H1 (cell line): Measurements from ENCODE around the gene DPF3. TPM values are rescaled to one million over a fixed set of nuclear protein-coding genes. Genes with fewer than 3 reads are reported as not detected.

Experiments used
- ATF3 ChIP-seq: IDR thresholded peaks from 2 replicates; pipeline ENCODE4 v1.6.1; 2011; ENCODE audit warnings: low read depth, mild to moderate bottlenecking, low read length; ENCODE audit not compliant: insufficient read depth
- CEBPB ChIP-seq: IDR thresholded peaks from 2 replicates; pipeline ENCODE4 v1.6.1; 2012; ENCODE audit warnings: low read depth, low read length
- CHD2 ChIP-seq: IDR thresholded peaks from 2 replicates; pipeline ENCODE4 v1.6.1; 2012; ENCODE audit warnings: low read length, improper control_type of control experiment
- CREB1 ChIP-seq: IDR thresholded peaks from 2 replicates; pipeline ENCODE4 v1.6.1; 2012; ENCODE audit warnings: inconsistent platforms
- CTBP2 ChIP-seq: IDR thresholded peaks from 2 replicates; pipeline ENCODE4 v1.7.0; 2011; ENCODE audit warnings: borderline replicate concordance, mild to moderate bottlenecking, moderate library complexity, mixed read lengths, low read length; ENCODE audit not compliant: insufficient read depth, insufficient read length
- CTCF ChIP-seq, 3 experiments: IDR thresholded peaks; 1 replicate in 2 of 3; 2 replicates in 1 of 3; pipeline versions ENCODE4 v1.5.1 to v1.6.1; 2011; ENCODE audit warnings: low read length in 3 of 3, mild to moderate bottlenecking in 3 of 3, inconsistent platforms in 2 of 3, low read depth in 1 of 3, moderate library complexity in 1 of 3; ENCODE audit not compliant: insufficient read depth in 1 of 3; ENCODE audit errors: control extremely low read depth in 1 of 3
- HDAC6 ChIP-seq: IDR thresholded peaks from one replicate; pipeline ENCODE4 v1.7.1; 2012; ENCODE audit warnings: low read depth, mild to moderate bottlenecking, inconsistent platforms, low read length, moderate library complexity
- NANOG ChIP-seq: IDR thresholded peaks from 2 replicates; pipeline ENCODE4 v1.6.1; 2011; ENCODE audit warnings: low read length, low read depth, mild to moderate bottlenecking, inconsistent platforms; ENCODE audit not compliant: insufficient read depth, poor library complexity, severe bottlenecking
- POLR2AphosphoS5 ChIP-seq: IDR thresholded peaks from 2 replicates; pipeline ENCODE4 v1.6.1; 2011; ENCODE audit warnings: low read depth, low read length
- polyA plus RNA-seq, 7 experiments: library from polyadenylated mRNA; depleted of rRNA in 3 of 7; stranded (reverse) in 5 of 7; unstranded in 2 of 7; fragments of >200 nt in 5 of 7; fragments of 200-250 nt in 2 of 7; gene quantifications; 1 replicate in 5 of 7; 2 replicates in 1 of 7; 4 replicates in 1 of 7; pipeline versions ENCODE4 v1.2.1 to v1.2.3, GENCODE V29; 2011 to 2013; ENCODE audit warnings: missing spikeins in 2 of 7, mixed read lengths in 2 of 7
- total RNA-seq: library from RNA; stranded (reverse); fragmentation: NEBNext Ultra II Directional; extraction: Animal tissue kit (Norgen Biotek cat#: 25700); gene quantifications from 2 replicates; pipeline ENCODE4 v1.2.1, GENCODE V29; 2021

Gene DPF3
- total and polyA plus RNA-seq, 2 of the 8 experiments (the other 6 are each of a cell fraction or from before 2014, with no cell fraction given): 0.19 TPM; not detected in 1

GRCh38 chr14:72619111-72619571 lies 274.8 kb downstream of the DPF3 start (continued):
- TF ChIP-seq CTCF (IDR thresholded peaks at IDR 0.05; ENCODE audit: control extremely low read depth in 1 of 3, insufficient read depth in 1 of 3, low read depth in 1 of 3, low read length in 3 of 3): no peak
- no peak for TF ChIP-seq ATF3
- TF ChIP-seq CEBPB: no peak
- no peak for TF ChIP-seq CTBP2
- no peak for TF ChIP-seq POLR2AphosphoS5
- TF ChIP-seq CHD2: no peak
- TF ChIP-seq CREB1: no peak
- no peak for TF ChIP-seq NANOG
- TF ChIP-seq HDAC6: no peak
